Cardiac muscle cell (in vitro differentiated cells and primary cell): ENCODE measurements around the gene GLB1L3. TPM values are rescaled to one million over a fixed set of nuclear protein-coding genes. Genes with fewer than 3 reads are reported as not detected.
"Not testable (repeated sequence)": the region's sequence is repeated elsewhere in the genome, so short reads cannot be mapped to it uniquely, and the experiment has no call there.

ENCODE experiments used
- DNase-seq, 2 donors: peaks; one replicate each; pipeline versions ENCODE4 v3.0.0 to v3.0.0-alpha.2; 2010 to 2017; ENCODE audit warnings: low read depth in 1 of 2, low spot score in 1 of 2
- H3K27ac ChIP-seq: fragments of 200-600 bp; sonication (generic); 2 replicates; pipeline ENCODE4 v1.5.1; 2016
- H3K27me3 ChIP-seq: fragments of 200-600 bp; sonication (generic); 2 replicates; pipeline ENCODE4 v1.6.0; 2016; ENCODE audit warnings: control low read depth
- H3K36me3 ChIP-seq: fragments of 200-600 bp; sonication (generic); 2 replicates; pipeline ENCODE4 v1.5.1; 2016; ENCODE audit warnings: control low read depth
- H3K4me1 ChIP-seq: fragments of 200-600 bp; sonication (generic); 2 replicates; pipeline ENCODE4 v1.8.1; 2017; ENCODE audit warnings: low read depth, mild to moderate bottlenecking, mixed run types
- H3K4me3 ChIP-seq: fragments of 200-600 bp; sonication (generic); 2 replicates; pipeline ENCODE4 v1.5.1; 2016; ENCODE audit warnings: mild to moderate bottlenecking
- H3K9me3 ChIP-seq: fragments of 200-600 bp; sonication (generic); 2 replicates; pipeline ENCODE4 v1.5.1; 2017; ENCODE audit warnings: low read depth, mild to moderate bottlenecking, control low read depth
- CTCF ChIP-seq: IDR thresholded peaks from 2 replicates; pipeline ENCODE4 v1.5.1; 2012; ENCODE audit warnings: low read depth, mild to moderate bottlenecking, low read length
- polyA plus RNA-seq: library from polyadenylated mRNA; unstranded; fragments of >200 nt; fragmentation: Nextera tagmentation; extraction: Ambion mirVana; gene quantifications from 2 replicates; pipeline ENCODE4 v1.2.1, GENCODE V29; 2016
- total RNA-seq: library from RNA; depleted of rRNA; stranded (reverse); fragments of >200 nt; gene quantifications from 2 replicates; pipeline ENCODE4 v1.2.3, GENCODE V29; 2016

The GLB1L3 gene
- total and polyA plus RNA-seq, 2 experiments from 2014 or later = not detected

- Histone ChIP-seq H3K36me3 (peaks cover 25% of the 10 kb centered on the region), H3K4me1 (peaks cover 5% of the 10 kb centered on the region)
- no peak for TF ChIP-seq CTCF
Measured at GRCh38 chr11:134250675-134251074, 25.5 kb upstream of the GLB1L3 start.

GRCh38 chr11:134252346-134253187, 23.6 kb upstream of the GLB1L3 start:
- H3K4me1 ChIP-seq = peaks cover 5% of the 10 kb centered on the region
- H3K4me3 ChIP-seq = peak overlapping the region; percentile 54
- H3K36me3 ChIP-seq = peaks cover 25% of the 10 kb centered on the region
- no peak overlapping the region for H3K27ac ChIP-seq
- H3K9me3 ChIP-seq = no peaks in the 10 kb centered on the region
- TF ChIP-seq CTCF = no peak
- DNase-seq = peak; percentile 42 to 68
- no peaks in the 10 kb centered on the region for H3K27me3 ChIP-seq

More at GRCh38 chr11:134250675-134251074, 25.5 kb upstream of the GLB1L3 start:
- Histone ChIP-seq H3K27me3 (no peaks in the 10 kb centered on the region), H3K9me3 (no peaks in the 10 kb centered on the region), H3K27ac (no peak overlapping the region), H3K4me3 (no peak overlapping the region)
- no peak for DNase-seq

- Histone ChIP-seq H3K27ac (no peak within 1 kb of the TSS), H3K4me1 (peaks cover 5% of the 10 kb centered on the region), H3K9me3 (no peaks in the 10 kb centered on the region), H3K4me3 (peak within 1 kb of the TSS; percentile 54), H3K36me3 (peaks cover 20% of the 10 kb centered on the region), H3K27me3 (no peaks in the 10 kb centered on the region)
- no peak for TF ChIP-seq CTCF
- DNase-seq = peak; percentile 98 to 99
Measured at GRCh38 chr11:134253188-134253993, 22.8 kb upstream of the GLB1L3 start, which contains the start of the genes ACAD8 and THYN1. TSS of gene ACAD8 (plus strand) at chr11:134253568. CDS start at chr11:134253601, 33 bp downstream. TSS of gene THYN1 (minus strand) at chr11:134253352. CDS start at chr11:134252882, 470 bp downstream.

- H3K4me1 ChIP-seq = peaks cover 5% of the 10 kb centered on the region
- H3K36me3 ChIP-seq = peaks cover 18% of the 10 kb centered on the region
- H3K27ac ChIP-seq = no peak overlapping the region
- H3K27me3 ChIP-seq = no peaks in the 10 kb centered on the region
- H3K9me3 ChIP-seq = no peaks in the 10 kb centered on the region
- no peak for TF ChIP-seq CTCF
- DNase-seq = no peak
- peak overlapping the region; percentile 54 for H3K4me3 ChIP-seq
Measured at GRCh38 chr11:134254433-134255183, 21.6 kb upstream of the GLB1L3 start.

- H3K36me3 ChIP-seq = peaks cover 21% of the 10 kb centered on the region
- not testable (repeated sequence) for H3K9me3 ChIP-seq, H3K4me1 ChIP-seq, H3K4me3 ChIP-seq, H3K27me3 ChIP-seq, H3K27ac ChIP-seq, DNase-seq
Measured at GRCh38 chr11:134255184-134255561, 21.0 kb upstream of the GLB1L3 start.
